BLaER1 treated with 17β-estradiol and CSF1 and Interleukin-3, amounts not matched to agents 10 nM and 100 nM (cell line): Measurements from ENCODE around the gene PDILT.

Experiments
- H3K27ac ChIP-seq, 11 experiments: shearing (Covaris generic); formaldehyde crosslinking; 2 replicates each; pipeline ENCODE4 v1.8.1; 2022
- H3K27me3 ChIP-seq, 11 experiments: shearing (Covaris generic); formaldehyde crosslinking; 2 replicates each; pipeline ENCODE4 v1.8.1; 2022
- H3K36me3 ChIP-seq, 11 experiments: shearing (Covaris generic); formaldehyde crosslinking; 2 replicates each; pipeline ENCODE4 v1.8.1; 2022
- H3K4me1 ChIP-seq, 10 experiments: shearing (Covaris generic); formaldehyde crosslinking; 2 replicates each; pipeline ENCODE4 v1.8.1; 2022
- H3K4me2 ChIP-seq, 11 experiments: shearing (Covaris generic); formaldehyde crosslinking; 2 replicates each; pipeline ENCODE4 v1.8.1; 2022
- H3K4me3 ChIP-seq, 10 experiments: shearing (Covaris generic); formaldehyde crosslinking; 2 replicates each; pipeline ENCODE4 v1.8.1; 2022
- H3K9ac ChIP-seq, 11 experiments: shearing (Covaris generic); formaldehyde crosslinking; 2 replicates each; pipeline ENCODE4 v1.8.1; 2022
- H3K9me3 ChIP-seq, 11 experiments: shearing (Covaris generic); formaldehyde crosslinking; replicated peaks in 1 of 11; 2 replicates each; pipeline ENCODE4 v1.8.1; 2022
- H4K20me1 ChIP-seq, 11 experiments: shearing (Covaris generic); formaldehyde crosslinking; 2 replicates each; pipeline ENCODE4 v1.8.1; 2022
- Cebpa-rat ChIP-seq, 11 experiments: shearing (Covaris generic); IDR thresholded peaks; 2 replicates each; pipeline ENCODE4 v1.8.1; 2022

The PDILT gene

DNA sequence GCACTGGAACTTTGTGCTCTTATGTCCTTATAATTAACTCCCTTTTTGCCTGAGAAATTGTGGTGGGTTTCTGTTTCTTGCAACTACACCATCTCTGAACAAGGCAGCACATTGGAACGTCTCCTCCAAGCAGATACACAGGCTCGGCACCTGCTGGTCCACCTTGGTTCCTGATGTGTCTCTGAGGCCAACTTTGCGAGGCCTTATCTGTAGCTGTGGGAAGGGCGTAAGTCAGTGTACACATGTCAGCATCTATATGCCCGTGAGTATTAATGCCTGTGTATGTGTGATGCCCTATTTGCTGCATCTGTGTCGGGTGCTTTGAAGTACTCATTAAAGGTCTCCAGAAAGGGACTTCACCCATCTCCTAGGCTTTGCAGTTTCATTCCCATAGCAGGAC is 94.8 kb downstream of the PDILT start:
- Histone ChIP-seq H3K4me1 (no peaks in the 10 kb centered on the region), H3K27ac (no peak overlapping the region), H3K36me3 (no peaks in the 10 kb centered on the region), H3K4me3 (no peak overlapping the region), H3K9ac (no peak overlapping the region), H3K9me3 (no peaks in the 10 kb centered on the region), H3K27me3 (no peaks in the 10 kb centered on the region), H4K20me1 (no peaks in the 10 kb centered on the region), H3K4me2 (no peak overlapping the region)
- no peak for TF ChIP-seq Cebpa-rat (IDR thresholded peaks at IDR 0.05)
